Measurements from ENCODE around the gene LILRB5.
"Not testable (repeated sequence)": the region's sequence is repeated elsewhere in the genome, so short reads cannot be mapped to it uniquely, and the experiment has no call there.

DNA sequence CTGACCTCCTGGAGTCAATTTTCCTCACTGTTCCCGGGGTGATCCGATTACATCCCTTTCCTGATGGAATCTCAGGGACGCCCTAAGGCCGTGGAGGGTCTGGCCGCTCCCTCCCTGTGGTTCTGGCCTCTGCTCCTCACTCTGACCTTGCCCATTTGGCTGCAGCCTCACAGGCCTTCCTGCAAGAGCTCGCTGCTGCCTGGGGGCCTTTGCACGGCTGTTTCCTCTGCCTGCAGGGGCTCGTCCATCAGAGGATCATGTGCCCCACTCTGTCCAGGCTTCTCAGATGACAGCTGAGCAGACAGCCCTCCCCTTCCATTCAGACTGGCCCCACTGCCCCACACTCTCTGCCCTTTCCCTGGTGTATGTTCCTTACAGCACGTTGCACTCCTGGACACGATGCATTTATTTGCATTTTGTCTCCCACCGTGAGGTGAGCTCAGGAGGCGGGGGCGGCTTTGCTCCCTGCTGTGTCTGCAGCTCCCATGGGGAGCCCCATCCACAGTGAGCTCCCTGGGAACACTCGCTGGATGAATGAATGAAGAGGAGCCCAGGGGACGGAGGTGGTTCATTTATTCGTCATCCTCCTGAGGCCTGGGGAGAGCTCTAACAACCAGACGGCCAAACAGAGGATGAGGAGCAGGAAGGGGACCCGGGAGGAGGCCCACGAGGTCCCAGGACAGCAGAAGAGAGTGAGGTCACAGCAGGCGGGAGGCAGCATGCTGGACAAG lies 39.4 kb downstream of the LILRB5 start:
- TF ChIP-seq, protein P1, sequence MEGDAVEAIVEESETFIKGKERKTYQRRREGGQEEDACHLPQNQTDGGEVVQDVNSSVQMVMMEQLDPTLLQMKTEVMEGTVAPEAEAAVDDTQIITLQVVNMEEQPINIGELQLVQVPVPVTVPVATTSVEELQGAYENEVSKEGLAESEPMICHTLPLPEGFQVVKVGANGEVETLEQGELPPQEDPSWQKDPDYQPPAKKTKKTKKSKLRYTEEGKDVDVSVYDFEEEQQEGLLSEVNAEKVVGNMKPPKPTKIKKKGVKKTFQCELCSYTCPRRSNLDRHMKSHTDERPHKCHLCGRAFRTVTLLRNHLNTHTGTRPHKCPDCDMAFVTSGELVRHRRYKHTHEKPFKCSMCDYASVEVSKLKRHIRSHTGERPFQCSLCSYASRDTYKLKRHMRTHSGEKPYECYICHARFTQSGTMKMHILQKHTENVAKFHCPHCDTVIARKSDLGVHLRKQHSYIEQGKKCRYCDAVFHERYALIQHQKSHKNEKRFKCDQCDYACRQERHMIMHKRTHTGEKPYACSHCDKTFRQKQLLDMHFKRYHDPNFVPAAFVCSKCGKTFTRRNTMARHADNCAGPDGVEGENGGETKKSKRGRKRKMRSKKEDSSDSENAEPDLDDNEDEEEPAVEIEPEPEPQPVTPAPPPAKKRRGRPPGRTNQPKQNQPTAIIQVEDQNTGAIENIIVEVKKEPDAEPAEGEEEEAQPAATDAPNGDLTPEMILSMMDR (IDR thresholded peaks at IDR 0.05; ENCODE audit: insufficient read depth, low read length, poor library complexity, severe bottlenecking): not testable (repeated sequence)
- not testable (repeated sequence) for TF ChIP-seq EZH2phosphoT487 (conservative IDR thresholded peaks at IDR 0.05; ENCODE audit: low read length)
